ENCODE data around the gene ZBTB44.
"Not testable (repeated sequence)": the region's sequence is repeated elsewhere in the genome, so short reads cannot be mapped to it uniquely, and the experiment has no call there.

The ZBTB44 gene, protein sequence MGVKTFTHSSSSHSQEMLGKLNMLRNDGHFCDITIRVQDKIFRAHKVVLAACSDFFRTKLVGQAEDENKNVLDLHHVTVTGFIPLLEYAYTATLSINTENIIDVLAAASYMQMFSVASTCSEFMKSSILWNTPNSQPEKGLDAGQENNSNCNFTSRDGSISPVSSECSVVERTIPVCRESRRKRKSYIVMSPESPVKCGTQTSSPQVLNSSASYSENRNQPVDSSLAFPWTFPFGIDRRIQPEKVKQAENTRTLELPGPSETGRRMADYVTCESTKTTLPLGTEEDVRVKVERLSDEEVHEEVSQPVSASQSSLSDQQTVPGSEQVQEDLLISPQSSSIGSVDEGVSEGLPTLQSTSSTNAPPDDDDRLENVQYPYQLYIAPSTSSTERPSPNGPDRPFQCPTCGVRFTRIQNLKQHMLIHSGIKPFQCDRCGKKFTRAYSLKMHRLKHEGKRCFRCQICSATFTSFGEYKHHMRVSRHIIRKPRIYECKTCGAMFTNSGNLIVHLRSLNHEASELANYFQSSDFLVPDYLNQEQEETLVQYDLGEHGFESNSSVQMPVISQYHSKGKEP

GRCh38 chr11:130314750-130315285 lies at the start of gene ZBTB44:
Gene ZBTB44 (minus strand): TSS chr11:130314917. CDS start chr11:130261873, 53,044 bp downstream.
- peak; percentile 90 for DNase-seq

- DNase-seq: no peak
These were observed 44.7 kb upstream of the ZBTB44 start for GRCh38 chr11:130359419-130359818.

- DNase-seq: no peak
These were observed 43.7 kb upstream of the ZBTB44 start for GRCh38 chr11:130358398-130358797.

DNA sequence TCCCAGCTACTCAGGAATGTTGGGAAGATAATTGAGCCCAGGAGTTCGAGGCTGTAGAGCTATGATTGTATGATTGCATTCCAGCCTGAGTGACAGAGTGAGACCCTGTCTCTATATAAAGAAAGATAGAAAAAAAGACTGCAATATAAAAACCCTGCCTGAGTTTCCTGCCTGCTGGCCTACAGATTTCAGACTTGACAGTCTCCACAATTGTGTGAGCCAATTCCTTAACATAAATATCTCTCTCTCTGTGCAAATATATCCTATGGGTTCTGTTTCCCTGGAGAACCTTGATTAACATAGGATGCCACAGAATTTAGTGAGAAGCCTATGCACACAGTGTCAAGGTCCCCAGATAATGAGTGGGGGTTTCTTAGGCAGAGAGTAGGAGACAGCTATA lies 32.5 kb upstream of the ZBTB44 start:
- no peak for DNase-seq

- no peak for DNase-seq
These were observed 30.1 kb upstream of the ZBTB44 start for GRCh38 chr11:130344841-130345240.

DNA sequence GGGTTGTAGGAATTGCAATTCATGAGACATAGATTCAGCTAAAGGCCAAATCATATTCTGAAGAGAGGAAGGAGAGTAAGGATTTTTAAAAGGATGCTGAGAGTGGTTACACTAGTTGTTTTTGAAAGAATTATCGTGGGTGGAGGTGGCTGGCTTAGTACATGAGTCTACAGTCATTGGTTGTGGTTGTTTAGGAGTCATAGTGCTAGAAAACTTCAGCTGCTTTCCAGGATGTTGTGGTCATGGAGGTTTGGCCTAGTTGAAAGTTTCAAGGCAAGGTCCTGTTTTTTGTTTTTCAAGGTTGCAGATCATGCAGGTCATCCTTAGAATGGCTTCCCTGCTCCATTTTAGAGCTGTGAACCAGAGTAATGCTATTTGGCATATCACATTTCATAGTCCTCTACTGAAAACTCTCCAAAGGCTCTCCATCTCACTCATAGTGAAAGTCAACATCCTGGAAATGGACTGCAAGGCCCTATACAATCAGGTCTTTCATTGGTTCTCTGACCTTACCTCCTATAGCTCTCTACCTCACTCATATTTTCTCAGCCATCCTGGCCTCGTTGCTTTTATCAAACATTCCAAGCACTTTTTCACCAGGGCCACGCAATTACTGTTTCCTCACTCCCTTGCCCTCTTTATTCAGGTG lies 26.1 kb upstream of the ZBTB44 start:
- no peak for DNase-seq

DNA sequence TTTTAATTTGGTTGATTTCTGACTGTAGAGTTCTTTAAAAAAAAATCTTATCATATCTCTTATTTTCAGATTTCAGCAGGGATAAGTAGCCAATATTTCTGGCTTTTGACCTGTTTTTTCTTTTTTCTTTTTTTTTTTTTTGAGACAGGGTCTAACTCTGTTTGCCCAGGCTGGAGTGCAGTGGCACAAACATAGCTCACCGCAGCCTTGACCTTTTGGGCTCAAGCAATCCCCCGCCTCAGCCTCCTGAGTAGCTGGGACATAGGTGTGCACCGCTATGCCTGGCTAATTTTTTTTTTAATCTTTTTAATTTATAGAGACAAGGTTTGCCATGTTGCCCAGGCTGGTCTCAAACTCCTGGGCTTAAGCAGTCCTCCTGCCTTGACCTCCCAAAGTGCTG lies 23.9 kb upstream of the ZBTB44 start:
- DNase-seq: no peak

DNA sequence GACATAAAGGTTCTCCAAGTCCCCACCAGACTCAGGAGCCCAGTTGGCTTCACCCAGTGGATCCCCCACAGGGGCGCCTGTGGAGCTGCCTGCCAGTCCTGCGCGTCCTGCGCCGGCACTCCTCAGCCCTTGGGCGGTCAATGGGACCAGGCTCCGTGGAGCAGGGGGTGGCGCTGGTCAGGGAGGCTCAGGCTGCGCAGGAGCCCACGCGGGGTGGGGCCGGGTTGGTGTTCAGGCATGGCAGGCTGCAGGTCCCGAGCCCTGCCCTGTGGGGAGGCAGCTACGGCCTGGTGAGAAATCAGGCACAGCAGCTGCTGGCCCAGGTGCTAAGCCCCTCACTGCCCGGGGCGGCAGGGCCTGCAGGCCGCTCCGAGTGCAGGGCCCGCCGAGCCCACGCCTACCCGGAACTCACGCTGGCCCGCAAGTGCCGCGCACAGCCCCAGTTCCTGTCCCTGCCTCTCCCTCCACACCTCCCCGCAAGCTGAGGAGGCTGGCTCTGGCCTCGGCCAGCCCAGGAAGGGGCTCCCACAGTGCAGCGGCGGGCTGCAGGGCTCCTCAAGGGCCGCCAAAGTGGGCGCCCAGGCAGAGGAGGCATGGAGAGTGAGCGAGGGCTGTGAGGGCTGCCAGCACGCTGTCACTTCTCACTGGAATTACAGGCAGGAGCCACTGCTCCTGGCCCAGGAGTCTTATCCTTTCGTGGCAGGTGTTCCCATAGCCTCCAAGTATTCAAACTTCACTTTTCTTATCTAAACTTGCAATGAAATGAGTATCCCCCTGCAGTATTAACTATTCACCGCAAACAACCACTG lies 22.8 kb upstream of the ZBTB44 start:
- no peak for DNase-seq

DNA sequence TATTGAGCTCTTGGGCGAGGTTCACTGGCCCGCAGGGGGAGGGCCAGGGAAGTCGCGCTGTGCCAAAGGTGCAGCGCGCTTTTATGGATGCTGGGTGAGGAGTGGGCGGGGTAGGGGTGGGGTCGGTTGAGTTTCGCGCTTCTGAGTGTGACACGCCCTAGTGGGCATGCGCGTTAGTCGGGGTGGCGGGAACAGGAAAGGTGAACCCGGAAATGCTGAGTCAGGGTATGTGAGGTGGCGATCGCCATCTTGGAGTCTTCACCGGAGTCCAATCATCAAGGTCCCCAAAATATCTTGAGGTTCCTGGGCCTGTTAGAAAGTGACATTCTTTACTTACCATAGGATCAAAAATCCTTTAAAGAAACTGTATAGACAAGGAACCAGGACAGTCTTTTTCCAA lies 16.7 kb upstream of the ZBTB44 start:
- not testable (repeated sequence) for DNase-seq

- DNase-seq: no peak
These were observed 15.5 kb upstream of the ZBTB44 start for GRCh38 chr11:130330101-130330684.

DNA sequence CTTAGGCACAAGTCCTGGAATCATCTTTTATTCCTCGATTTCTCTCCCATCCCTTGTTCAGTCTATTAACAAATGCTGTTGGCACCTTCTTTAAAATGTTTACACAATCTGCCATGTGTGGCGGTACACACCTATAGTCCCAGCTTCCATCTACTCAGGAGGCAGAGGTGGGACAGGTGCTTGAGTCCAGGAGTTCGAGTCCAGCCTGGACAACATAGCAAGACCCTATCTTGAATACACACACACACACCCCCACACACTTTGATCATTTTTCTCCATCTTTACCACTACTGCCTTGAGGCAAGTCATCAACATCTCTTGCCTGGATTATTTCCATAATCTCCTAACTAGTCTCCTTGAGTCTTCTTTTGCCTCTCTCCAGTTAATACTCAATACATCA lies 13.7 kb upstream of the ZBTB44 start:
- no peak for DNase-seq

- no peak for DNase-seq
These were observed 13.0 kb upstream of the ZBTB44 start for GRCh38 chr11:130327716-130328115.

DNA sequence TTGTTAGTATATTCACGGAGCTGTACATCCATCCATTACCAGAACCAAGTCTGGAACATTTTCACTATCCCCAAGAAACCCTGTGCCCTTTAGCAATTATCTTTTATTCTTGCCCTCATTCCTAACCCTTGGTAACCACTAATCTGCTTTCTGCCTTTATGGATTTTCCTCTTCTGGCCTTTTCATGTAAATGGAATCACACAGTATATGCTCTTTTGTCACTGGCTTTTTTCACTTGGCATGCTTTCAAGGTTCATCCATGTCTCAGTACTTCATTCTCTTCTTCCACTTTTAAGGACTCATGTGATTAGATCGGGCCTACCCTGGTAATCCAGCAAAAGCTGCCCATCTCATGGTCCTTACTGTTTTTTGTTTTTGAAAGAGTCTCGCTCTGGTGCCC lies 11.0 kb upstream of the ZBTB44 start:
- no peak for DNase-seq

DNA sequence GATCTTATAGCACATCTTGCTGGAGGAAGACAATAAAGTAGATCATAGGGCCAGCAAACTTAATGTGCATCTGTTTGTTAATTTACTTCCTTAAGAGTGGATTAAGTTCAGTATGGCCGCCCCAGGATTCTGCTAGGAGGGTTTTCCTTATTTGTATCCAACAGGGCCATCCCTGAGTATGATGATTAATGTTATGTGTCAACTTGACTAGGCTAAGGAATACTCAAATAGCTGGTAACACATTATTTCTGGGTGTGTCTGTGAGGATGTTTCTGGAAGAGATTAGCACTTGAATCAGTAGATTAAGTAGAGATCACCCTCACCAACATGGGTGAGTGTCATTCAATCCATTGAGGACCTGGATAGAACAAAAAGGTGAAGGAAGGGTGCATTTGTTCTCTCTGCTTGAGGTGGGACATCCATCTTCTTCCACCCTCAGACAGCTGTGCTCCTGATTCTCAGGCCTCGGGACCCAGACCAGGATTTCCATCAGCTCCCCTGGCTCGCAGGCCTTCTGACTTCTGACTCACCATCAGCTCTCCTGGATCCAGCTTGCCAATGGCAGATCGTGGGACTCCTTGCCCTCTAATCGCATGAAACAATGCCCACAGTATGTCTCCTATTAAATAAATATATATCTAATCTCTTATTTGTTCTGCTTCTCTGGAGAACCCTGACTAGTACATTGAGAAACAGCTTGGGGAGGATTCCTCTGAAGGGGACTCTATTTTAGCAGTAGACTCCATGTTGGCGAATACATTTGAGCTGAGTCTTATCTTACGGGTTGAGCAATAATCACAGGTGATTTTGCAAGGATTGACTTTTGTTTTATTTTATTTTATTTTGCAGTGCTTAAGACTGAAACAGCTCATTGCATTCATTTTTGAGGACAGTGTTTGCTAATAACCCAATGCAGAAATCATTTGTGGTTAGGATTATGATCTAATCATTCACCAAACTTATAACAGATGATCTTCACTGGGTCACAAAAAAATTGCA lies 9.0 kb upstream of the ZBTB44 start:
- DNase-seq: no peak

DNA sequence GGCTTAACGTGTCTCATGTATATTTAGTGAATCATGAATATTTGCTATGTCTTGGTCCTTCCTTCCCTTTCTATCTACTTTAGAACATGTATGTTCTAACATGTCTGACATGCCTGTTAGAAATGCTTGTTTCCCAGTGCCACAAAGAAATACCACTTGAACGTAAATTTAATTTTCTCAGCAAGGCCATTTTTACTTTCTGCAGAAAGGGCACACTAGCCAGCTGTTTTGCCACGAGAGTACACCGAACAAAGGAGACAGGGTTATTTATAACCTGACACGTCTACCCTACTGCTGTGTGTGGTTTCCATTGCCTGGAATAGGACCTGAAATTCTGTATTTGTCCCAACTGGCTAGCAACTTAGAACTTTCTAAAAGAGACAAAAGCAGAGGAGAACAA lies 7.4 kb upstream of the ZBTB44 start:
- DNase-seq: no peak

DNA sequence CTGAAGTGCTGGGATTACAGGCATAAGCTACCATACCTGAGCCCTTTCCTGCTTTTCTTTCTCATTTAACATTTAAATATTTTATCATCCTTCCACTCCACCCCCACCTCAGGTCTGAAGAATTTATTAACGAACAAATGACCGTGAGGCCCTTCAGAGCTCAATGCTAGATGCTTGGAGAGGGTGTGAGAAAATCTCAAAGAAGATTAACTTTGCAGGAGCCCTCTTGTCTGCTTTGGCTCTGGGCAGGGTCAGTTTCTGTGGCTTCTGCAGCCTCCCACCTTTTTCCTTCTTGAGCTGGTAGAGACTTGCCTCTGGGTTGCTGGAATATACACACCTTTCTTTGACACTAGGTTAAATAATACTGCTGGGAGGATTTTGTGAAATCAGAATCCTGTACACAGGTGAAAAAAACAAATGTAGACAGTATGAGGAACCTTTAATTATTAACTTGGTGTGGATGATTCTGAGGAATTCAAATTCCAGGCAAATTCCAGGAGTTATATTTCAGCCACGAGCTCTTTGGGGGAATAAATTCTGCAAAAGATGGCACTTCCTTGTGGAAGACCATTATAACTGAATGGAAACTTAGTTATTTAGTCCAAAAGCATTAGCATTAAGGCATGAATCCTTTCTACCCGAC lies 3.4 kb upstream of the ZBTB44 start:
- DNase-seq: no peak

DNA sequence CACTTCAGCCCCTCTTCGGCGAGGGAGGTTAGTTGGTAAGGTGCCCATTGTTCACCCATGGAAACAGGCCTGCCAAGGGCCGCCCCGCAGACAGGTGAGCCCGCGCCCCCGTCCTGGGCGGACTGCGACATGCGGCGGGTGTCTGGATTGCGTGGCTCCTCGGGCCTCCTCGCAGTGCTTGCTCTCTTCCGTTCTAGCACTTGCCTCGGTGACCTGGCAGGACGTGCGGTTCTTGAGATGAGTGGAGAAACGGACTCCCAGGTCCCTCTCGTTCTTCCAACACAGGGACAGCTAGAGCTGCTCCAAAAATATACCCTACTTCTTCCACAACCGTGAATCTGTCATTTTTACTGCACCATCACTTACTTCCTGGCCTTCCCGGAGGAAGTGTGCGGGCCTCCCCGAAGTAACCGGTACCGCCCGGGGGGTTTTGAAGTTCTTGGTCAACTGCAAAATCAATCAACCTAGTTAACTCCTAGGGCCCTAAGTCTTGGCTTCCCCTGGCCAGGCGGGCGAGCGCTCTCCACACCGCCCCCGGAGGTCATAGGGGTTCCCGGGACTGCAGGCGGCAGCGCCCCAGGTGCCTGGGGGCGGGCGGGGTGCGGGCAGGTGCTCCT lies 745 bp upstream of the ZBTB44 start:
- DNase-seq: peak; percentile 49

DNA sequence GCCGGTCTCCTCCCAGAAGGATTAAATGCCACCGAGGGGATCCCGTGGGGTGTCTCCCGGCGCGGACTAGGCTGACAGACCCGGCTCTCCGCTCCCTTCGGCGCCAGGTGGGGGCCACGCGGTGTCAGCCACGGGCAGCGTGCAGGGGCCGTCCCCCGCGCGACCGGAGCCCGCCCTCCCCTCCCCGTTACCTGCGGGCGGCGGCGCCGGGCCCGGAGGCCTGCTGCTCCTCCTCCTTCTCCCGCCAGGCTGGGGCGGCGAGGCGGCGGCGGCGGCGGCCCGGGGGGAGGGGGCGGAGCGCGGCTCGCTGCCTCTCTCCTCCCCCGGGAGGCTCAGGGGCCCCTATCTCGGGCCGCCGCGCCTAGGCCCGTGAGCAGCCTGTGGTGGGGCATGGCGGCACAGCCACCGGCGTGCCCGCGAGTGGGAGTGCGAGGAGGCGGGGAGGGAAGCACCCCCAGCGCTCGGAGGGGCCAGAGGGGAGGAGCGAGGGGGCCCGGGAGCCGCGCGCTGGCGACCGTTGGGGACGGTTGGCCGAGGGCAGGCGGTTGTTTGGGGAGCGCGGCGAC lies 450 bp downstream of the ZBTB44 start:
- peak; percentile 58 for DNase-seq

DNA sequence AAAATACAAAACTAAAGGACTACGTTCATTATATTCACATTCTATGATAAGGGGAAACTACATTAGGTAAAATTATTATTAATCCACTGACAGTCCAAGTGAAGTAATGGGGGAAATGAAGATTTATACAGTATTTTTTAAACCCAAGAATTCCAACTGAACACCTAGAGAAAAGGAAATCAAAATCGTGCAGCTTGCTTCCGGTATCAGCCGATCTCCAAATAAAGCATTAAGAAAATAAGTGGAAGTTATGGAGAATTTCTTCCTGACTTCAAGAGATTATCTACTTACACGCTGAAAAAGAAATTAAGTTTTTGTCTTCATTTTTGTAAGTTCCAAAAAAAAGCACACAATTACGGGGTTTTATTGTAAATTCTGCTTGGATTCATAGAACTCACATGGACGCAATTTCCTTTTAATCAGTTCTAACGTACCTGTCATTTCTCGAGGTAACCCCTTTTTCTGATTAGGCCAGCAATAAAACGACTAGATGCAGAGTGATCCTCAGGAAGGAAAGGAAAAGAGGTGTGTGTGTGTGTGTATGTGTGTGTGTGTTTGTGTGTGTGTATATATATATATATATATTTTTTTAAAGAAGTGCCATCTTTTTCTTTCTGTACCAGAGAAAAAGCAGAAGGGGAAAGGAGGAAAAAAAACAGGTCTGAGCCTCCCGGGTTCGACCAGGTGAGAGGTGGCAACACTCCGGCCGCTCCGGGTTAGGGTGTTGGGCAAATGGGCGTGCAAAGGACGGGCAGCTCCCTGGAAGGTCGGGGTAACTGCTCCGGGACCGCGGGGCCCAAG lies 1.1 kb downstream of the ZBTB44 start:
- DNase-seq: no peak
